NCI-H1417 (cell line): ENCODE results near the gene RASGRP1.
"Not testable (repeated sequence)": the region's sequence is repeated elsewhere in the genome, so short reads cannot be mapped to it uniquely, and the experiment has no call there.

Source experiments
- DNase-seq, 3 experiments: peaks; one replicate each; lab custom pipeline; 2025; lab: John Stamatoyannopoulos, UW

RASGRP1 gene

GRCh38 chr15:38564557-38565286 lies at the start of gene RASGRP1:
Gene RASGRP1, minus strand, starts transcription at chr15:38564814. Its CDS starts 186 bp downstream, at chr15:38564628.
- DNase-seq, result peak; percentile 35 to 69 (median 66)

GRCh38 chr15:38613085-38613484 lies 48.5 kb upstream of the RASGRP1 start:
- no peak for DNase-seq

DNA sequence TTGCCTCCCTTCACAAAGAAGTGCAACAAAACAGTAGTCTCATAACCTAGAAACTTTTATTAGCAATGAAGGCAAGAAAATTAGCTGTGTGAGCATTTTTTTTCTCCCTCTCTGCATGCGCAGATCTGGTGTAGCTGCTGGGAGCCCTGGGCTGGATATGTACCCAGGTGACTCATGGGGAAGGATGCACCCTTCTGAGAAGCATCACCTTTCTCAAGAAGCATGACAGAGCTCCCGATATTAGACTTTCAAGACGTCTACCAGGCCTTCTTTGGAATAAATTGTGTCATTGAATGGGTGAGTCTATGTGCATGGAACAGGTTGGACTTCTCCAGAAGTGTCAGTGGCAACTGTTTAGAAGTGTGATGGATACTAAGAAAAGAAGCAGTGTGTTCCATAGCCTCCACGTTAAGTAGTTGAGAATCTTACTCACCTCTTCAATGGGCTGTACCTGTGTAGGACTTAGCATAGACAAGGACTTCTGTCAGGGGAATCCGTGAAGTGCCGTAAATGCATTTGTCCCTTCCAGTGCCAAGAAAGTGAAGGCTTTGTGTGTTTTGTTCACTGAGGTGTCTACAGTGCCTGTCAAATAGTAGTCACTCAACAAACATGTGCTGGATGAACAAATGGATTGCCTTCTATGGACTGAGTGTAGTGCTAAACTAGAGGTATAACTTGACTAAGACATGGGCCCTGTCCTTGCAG lies 47.7 kb upstream of the RASGRP1 start:
- DNase-seq, result no peak

DNA sequence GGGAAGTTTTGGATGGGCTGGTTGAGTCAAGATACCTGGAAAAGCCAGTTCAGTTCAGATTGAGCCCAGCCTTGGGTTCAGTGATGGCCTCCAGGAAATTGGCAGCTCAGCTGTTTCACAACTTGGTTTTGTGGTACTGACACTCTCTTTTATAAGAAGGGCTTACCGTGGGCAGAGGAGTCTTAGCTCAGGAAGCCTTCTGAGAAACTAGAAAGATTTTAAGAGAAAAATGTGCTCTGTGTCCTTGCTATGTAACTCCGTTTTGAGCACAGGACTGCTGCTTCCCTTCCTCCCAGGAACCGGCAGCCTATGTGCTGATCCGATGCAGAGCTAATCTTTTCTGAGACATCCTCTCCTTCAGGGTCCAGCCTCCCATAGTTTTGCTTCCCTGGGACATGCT lies 46.6 kb upstream of the RASGRP1 start:
- DNase-seq, result no peak

DNA sequence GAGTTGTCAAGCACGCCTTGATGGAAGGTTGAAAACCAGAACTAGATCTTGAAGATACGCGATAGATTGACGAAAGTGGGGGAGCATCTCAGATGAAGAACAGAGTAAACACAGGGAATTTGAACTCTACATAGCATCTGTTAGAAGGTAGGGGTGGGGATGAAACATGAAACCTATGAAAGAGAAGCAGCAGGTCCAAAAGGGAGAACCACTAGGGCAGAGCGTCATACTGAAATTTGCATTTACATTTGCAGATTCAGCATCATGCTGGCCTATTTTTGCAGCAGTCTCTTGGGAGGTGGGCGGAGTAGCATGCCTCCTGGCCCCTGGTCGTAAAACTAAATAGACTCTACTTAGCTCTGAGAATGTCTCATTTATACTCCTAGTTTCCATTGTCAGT lies 46.1 kb upstream of the RASGRP1 start:
- DNase-seq, result peak in 1 of 3 experiments; percentile 74

DNA sequence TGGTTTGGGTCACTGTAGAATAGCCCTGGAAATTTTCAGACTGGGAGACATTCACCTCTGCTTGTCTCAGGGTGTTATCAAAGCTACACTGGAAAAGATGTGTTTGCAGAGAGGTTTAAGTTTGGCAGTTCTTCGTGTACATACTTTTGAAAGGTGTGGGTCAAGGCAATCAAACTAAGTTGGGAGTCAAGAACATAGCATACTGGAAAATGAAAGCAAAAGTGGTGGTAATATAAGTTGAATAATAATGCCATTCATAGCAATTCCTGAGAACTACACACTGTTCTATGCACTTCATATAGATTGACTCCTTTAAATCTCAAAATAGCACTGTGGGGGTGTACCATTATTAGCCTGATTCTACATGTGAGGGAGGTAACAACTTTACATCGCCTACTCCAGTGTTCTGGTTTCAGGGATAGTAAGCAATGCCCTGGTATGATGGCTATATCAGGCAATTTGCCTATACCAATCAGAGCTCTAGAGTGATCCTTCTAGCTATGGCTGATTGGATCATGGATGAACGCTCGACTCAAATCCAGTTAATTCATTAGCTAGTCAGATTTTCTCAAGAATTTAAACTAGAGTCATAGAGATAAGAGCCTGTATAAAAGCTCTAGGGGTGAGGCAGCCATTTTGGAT lies 44.6 kb upstream of the RASGRP1 start:
- DNase-seq, result no peak

- DNase-seq, result no peak
Observed at GRCh38 chr15:38608682-38609081, 44.1 kb upstream of the RASGRP1 start.

GRCh38 chr15:38605744-38606143 lies 41.1 kb upstream of the RASGRP1 start:
- DNase-seq, result no peak

GRCh38 chr15:38603672-38604071 lies 39.1 kb upstream of the RASGRP1 start:
- no peak for DNase-seq

DNA sequence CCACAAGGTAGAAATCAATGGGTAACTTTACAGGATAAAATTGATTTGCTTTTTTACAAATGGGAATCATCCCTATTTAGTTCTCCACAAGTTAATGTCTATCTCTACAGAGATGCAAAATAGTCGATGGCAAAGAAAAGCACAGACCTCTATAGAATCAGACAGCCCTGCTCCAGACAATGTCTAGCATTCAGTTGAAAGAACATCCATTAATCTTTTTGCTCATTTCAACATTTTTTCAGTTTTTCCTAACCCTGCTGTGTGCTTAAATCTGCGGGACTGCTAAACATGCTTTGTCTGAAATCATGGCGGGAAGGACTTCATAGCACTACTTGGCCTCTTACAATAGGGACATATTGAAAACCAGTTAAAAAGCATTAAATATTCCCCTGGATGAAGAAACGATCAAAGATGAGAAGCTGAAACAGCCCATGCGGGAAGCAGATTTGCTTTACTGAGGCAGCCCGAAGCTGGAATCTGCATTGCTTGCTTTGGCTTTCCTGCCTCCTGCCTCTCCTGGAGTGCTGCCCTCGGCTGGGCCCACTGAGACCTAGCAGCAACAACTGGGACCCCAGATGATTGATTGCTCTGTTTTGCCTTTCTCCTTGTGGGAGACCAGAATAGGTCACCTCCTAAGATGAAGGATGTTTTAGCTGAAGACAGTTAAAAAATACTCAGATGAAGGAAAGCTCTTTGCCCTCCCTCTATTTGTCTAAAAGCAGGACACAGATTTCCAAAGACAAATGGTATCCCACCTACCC lies 38.5 kb upstream of the RASGRP1 start:
- no peak for DNase-seq

DNA sequence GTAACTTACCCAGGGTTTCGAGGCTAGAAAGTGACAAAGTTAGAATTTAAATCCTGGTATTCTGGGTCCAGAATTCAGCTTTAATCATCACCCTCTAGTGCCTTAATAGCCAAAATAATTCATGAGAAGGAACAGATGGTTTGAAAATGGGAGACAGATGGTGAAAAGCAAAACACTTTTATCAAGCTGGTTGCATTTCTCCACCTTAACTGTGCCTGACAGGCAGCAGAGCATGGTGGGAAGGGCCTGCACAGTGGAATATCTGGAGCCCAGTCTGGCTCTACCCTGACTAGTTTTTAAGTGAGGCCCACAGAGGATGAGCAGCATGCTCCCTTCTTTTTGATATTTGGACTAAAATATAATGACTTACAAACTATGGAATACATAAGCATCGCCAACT lies 35.6 kb upstream of the RASGRP1 start:
- DNase-seq, result no peak

DNA sequence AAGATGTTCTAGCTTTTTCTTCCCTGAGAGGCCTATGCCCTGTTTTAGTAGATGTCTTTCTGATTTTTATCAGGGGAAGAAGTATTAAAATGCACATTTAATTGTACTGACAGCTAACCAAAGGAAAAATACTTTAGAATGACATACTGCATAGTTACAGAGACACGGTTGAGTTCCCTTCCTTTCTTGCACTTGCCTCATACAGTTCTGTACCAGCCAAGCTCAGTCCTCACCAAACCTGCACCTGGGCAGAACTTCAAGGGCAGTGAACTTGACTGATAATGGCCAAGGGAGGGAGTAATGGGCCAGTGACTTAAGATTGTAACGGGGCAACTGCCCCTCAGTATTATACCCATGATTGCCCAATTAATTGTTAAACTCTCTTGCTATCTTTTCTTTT lies 34.1 kb upstream of the RASGRP1 start:
- no peak for DNase-seq

DNA sequence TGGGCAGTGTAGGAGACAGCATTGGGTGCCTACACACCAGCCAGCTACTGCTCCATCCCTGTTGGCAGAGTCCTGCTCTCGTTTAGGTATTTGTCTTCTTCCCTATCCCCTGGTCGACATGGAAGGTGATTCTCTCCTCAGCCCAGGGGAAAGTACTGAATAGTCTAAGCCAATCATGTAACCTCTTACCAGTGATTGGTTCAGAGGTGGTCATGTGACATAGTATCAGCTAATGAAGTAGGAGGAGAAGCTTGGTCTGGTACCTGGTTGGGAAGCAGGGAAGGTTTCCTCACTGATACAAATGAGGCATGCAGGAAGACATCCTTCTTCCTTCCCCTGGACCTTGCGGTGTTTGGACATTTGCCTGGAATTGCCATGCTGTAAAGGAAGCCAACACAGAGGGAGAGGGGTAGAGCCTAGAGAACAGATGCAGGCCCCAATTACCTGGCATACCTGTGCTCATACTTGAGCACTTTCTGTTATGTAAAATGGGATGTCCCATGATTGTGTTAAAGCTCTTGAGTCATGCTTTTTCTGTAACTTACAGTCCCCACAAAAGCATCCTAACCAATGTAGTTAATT lies 32.7 kb upstream of the RASGRP1 start:
- no peak for DNase-seq

- no peak for DNase-seq
Observed at GRCh38 chr15:38593524-38593923, 28.9 kb upstream of the RASGRP1 start.

DNA sequence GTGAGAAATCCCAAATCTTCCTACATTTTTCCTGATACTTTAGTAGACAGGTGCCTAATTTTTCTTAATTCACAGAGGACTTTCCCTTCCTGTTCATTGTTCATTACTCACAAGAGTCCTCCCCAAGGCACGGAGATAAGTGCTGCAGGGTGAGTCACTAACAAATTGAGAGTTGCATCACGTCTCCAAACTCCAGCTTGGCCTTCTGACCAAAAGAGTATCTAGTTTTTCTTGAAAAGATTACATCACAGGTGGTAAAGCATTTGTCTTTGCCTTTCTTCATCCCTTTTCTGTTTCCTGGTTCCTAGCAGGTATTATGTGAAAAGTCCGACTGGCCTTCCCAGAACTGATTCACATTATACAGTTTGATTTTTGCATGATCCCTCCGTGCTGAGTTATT lies 24.9 kb upstream of the RASGRP1 start:
- no peak for DNase-seq

- no peak for DNase-seq
Observed at GRCh38 chr15:38588672-38589071, 24.1 kb upstream of the RASGRP1 start.

DNA sequence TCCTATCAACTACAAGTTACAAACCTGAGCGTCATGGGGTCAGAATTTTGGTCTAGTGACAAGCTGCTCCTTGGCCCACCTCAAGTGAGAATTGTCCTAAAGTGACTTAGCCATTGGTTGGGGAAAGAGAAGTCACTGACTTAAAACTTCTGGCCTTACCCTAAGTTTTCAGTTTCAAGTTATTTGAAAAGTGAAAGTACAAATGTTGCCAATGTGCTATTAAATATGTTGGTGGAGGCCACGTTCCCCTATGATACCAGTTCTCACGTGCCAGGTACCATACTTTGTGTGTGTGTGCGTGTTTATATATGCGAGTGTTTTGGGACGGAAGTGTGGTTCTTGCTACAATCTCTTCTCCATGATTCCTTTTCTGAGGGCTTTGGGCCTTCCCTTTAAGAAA lies 22.6 kb upstream of the RASGRP1 start:
- no peak for DNase-seq

DNA sequence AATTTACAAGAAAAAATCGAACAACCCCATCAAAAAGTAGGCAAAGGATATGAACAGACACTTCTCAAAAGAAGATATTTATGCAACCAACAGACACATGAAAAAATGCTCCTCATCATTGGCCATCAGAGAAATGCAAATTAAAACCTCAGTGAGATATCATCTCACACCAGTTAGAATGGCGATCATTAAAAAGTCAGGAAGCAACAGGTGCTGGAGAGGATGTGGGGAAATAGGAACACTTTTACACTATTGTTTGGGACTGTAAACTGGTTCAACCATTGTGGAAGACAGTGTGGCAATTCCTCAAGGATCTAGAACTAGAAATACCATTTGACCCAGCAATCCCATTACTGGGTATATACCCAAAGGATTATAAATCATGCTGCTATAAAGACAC lies 21.4 kb upstream of the RASGRP1 start:
- not testable (repeated sequence) for DNase-seq

GRCh38 chr15:38578626-38579025 lies 14.0 kb upstream of the RASGRP1 start:
- no peak for DNase-seq

DNA sequence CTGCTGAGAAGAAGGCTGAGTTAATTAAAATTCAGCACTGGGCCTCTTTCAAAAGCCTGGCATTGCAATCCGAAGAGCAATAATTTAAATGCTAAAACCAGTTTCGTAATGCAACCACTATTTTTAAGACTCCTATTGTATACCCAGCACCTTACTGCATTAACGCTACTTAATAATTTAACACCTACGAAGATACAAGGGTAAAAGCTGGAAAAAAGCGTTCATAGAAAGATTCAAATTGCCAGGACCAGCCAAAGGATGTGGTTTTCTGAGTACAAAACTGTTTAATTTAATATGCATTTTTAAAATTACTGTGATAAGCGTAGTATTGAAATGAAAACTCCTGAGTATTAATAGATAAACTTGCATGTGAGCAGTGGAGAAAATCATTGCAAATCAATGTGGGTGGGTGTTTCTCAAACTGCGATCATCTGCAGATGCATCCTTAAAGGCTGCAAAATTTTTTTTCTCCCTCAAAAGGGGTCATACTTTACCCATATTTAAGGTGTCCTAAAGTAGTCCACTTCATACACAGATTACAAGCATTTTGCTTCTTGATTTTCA lies 12.9 kb upstream of the RASGRP1 start:
- no peak for DNase-seq

DNA sequence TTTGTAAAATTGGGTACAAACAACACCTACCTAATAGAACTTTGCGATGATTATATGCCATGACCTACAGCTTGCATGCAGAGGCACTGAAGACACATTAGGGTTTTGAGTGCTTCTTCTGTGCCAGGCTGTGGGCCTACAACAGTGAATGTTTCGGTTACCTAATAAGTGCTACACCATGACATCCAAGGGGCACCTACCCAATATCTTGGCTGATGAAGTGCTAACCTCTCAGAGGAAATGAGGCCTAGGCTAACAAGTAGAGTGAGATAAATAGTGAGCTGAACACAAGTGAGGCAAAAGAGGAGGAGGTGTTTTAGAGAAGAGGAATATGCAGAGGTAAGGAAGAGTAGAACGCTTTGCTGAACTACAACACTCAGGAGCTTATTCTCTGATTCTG lies 12.2 kb upstream of the RASGRP1 start:
- DNase-seq, result no peak

- DNase-seq, result no peak
Observed at GRCh38 chr15:38576261-38576660, 11.6 kb upstream of the RASGRP1 start.
